Coronary artery (tissue), 2 donors: ENCODE measurements around the gene NOP9.

Experiments used
- DNase-seq: peaks from one replicate; pipeline ENCODE4 v3.0.0-alpha.2; 2017; ENCODE audit warnings: low spot score
- H3K27ac ChIP-seq, 2 donors: fragments of 200-600 bp; sonication (generic); one replicate each; pipeline ENCODE4 v1.5.1; 2016 to 2019
- H3K4me3 ChIP-seq: fragments of 200-600 bp; sonication (generic); 2 replicates; pipeline ENCODE4 v1.5.1; 2016; ENCODE audit warnings: mild to moderate bottlenecking, moderate library complexity
- CTCF ChIP-seq: fragments of 200-600 bp; sonication (generic); IDR thresholded peaks from one replicate; pipeline ENCODE4 v1.5.1; 2019; ENCODE audit warnings: antibody characterized with exemption

Gene NOP9

DNA sequence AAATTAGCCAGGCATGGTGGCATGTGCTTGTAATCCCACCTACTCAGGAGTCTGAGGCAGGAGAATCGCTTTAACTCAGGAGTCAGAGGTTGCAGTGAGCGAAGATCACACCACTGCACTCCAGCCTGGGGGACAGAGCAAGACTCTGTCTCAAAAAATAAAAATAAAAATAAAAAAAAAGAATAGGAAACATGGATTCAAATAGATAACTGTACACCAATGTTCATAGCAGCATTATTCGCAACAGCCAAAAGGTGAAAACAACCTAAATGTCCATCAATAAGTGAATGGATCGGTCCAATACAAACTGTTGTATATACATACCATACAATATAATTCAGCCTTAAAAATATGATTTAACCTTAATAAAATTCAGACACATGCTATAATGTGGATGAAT lies 43.2 kb downstream of the NOP9 start:
- Histone ChIP-seq H3K27ac (no peak overlapping the region), H3K4me3 (no peak overlapping the region)
- TF ChIP-seq CTCF = no peak
- no peak for DNase-seq

- no peak for DNase-seq
- Histone ChIP-seq H3K27ac (no peak overlapping the region), H3K4me3 (no peak overlapping the region)
- no peak for TF ChIP-seq CTCF
These were observed 44.4 kb downstream of the NOP9 start for GRCh38 chr14:24343795-24344660.

GRCh38 chr14:24347134-24347533 lies 47.5 kb downstream of the NOP9 start:
- Histone ChIP-seq H3K27ac (peak overlapping the region in 1 of 2 donors; percentile 22), H3K4me3 (no peak overlapping the region)
- DNase-seq = no peak
- TF ChIP-seq CTCF = no peak

GRCh38 chr14:24348186-24348585 lies 48.5 kb downstream of the NOP9 start:
- no peak for DNase-seq
- no peak for TF ChIP-seq CTCF
- Histone ChIP-seq H3K4me3 (no peak overlapping the region), H3K27ac (no peak overlapping the region)

DNA sequence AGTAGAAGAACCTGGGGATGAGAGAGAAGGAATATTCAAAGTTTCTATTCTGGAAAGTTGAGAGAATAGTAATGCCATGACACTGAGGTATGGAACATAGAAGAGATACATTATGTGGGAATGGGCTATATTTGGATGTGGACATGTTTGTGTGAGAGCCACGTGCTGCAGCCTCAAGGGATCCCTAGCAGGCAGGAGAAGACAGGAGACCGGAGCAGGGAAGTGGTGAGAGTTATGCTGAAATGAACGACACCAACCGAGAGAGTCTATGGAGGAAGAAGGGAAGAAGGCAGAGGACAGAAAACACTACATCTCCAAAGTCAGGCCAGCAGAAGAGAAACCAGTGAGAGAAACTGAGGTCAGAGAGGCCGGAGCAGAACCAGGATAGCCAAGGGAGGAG lies 50.1 kb downstream of the NOP9 start:
- no peak for DNase-seq
- no peak overlapping the region for H3K27ac ChIP-seq
- TF ChIP-seq CTCF = no peak
- H3K4me3 ChIP-seq = no peak overlapping the region

- DNase-seq = no peak
- no peak overlapping the region for H3K4me3 ChIP-seq
- no peak overlapping the region for H3K27ac ChIP-seq
- no peak for TF ChIP-seq CTCF
These were observed 51.9 kb downstream of the NOP9 start for GRCh38 chr14:24351517-24351916.
